ENCODE results near the gene TTYH2.

TTYH2 gene

GRCh38 chr17:74267579-74267978, 54.2 kb downstream of the TTYH2 start:
- Histone ChIP-seq H3K23ac (ENCODE audit: low read depth, low read length, poor library complexity) (no peak overlapping the region), H3K36me3 (replicated peaks in 1 of 2; ENCODE audit: control insufficient read depth in 2 of 2, insufficient read depth in 2 of 2, low read length in 2 of 2) (no peaks in the 10 kb centered on the region), H3K4ac (ENCODE audit: low read length) (no peak overlapping the region), H3K79me1 (ENCODE audit: low read depth, low read length) (no peaks in the 10 kb centered on the region), H3K27ac (replicated peaks; ENCODE audit: low read length) (no peak overlapping the region), H2BK12ac (ENCODE audit: low read length) (no peak overlapping the region), H3K27me3 (ENCODE audit: control insufficient read depth in 3 of 3, insufficient read depth in 3 of 3, low read depth in 1 of 3, low read length in 3 of 3) (no peaks in the 10 kb centered on the region), H3K14ac (ENCODE audit: low read length) (no peak overlapping the region), H2AFZ (ENCODE audit: low read length) (no peak overlapping the region), H3K4me2 (ENCODE audit: insufficient read depth, low read length, poor library complexity, severe bottlenecking) (no peak overlapping the region), H3K9me3 (replicated peaks in 1 of 2; ENCODE audit: control insufficient read depth in 2 of 2, insufficient read depth in 1 of 2, low read depth in 1 of 2, low read length in 2 of 2) (no peaks in the 10 kb centered on the region), H4K8ac (ENCODE audit: low read depth, low read length) (no peak overlapping the region), H3K4me3 (ENCODE audit: low read length in 2 of 2) (no peak overlapping the region), H2BK5ac (ENCODE audit: low read length) (no peak overlapping the region), H3K18ac (ENCODE audit: low read length) (no peak overlapping the region), H2BK120ac (ENCODE audit: low read depth, low read length) (no peak overlapping the region), H4K91ac (ENCODE audit: low read depth, low read length, poor library complexity) (no peak overlapping the region), H2AK5ac (ENCODE audit: low read depth, low read length) (no peak overlapping the region), H3K4me1 (ENCODE audit: control insufficient read depth in 2 of 2, insufficient read depth in 1 of 2, low read depth in 1 of 2, low read length in 2 of 2) (peaks cover 18 to 22% of the 10 kb centered on the region in 2 donors), H2BK15ac (ENCODE audit: low read length) (no peak overlapping the region), H3K9ac (ENCODE audit: low read depth, low read length, poor library complexity) (no peak overlapping the region)
- no peak for DNase-seq (ENCODE audit: low spot score)
- no CpG with 5 or more reads among the region's 7 CpGs for WGBS, 2 donors (ENCODE audit: extremely low coverage in 2 of 2, insufficient read length in 2 of 2, insufficient replicate concordance in 1 of 2)

- no peak for DNase-seq (ENCODE audit: low spot score)
- Histone ChIP-seq H3K27ac (replicated peaks; ENCODE audit: low read length) (no peak overlapping the region), H3K4me3 (ENCODE audit: low read length in 2 of 2) (no peak overlapping the region), H3K79me1 (ENCODE audit: low read depth, low read length) (no peaks in the 10 kb centered on the region), H3K18ac (ENCODE audit: low read length) (no peak overlapping the region), H2BK12ac (ENCODE audit: low read length) (no peak overlapping the region), H3K4ac (ENCODE audit: low read length) (no peak overlapping the region), H2AFZ (ENCODE audit: low read length) (no peak overlapping the region), H3K14ac (ENCODE audit: low read length) (no peak overlapping the region), H4K91ac (ENCODE audit: low read depth, low read length, poor library complexity) (no peak overlapping the region), H3K9me3 (replicated peaks in 1 of 2; ENCODE audit: control insufficient read depth in 2 of 2, insufficient read depth in 1 of 2, low read depth in 1 of 2, low read length in 2 of 2) (no peaks in the 10 kb centered on the region), H3K4me1 (ENCODE audit: control insufficient read depth in 2 of 2, insufficient read depth in 1 of 2, low read depth in 1 of 2, low read length in 2 of 2) (peaks cover 21 to 27% of the 10 kb centered on the region in 2 donors), H3K9ac (ENCODE audit: low read depth, low read length, poor library complexity) (no peak overlapping the region), H3K36me3 (replicated peaks in 1 of 2; ENCODE audit: control insufficient read depth in 2 of 2, insufficient read depth in 2 of 2, low read length in 2 of 2) (no peaks in the 10 kb centered on the region), H4K8ac (ENCODE audit: low read depth, low read length) (no peak overlapping the region), H2BK5ac (ENCODE audit: low read length) (peak overlapping the region; percentile 4), H3K27me3 (ENCODE audit: control insufficient read depth in 3 of 3, insufficient read depth in 3 of 3, low read depth in 1 of 3, low read length in 3 of 3) (no peaks in the 10 kb centered on the region), H3K4me2 (ENCODE audit: insufficient read depth, low read length, poor library complexity, severe bottlenecking) (no peak overlapping the region), H2BK15ac (ENCODE audit: low read length) (no peak overlapping the region), H2AK5ac (ENCODE audit: low read depth, low read length) (no peak overlapping the region), H2BK120ac (ENCODE audit: low read depth, low read length) (no peak overlapping the region), H3K23ac (ENCODE audit: low read depth, low read length, poor library complexity) (no peak overlapping the region)
- no CpG with 5 or more reads among the region's 17 CpGs for WGBS, 2 donors (ENCODE audit: extremely low coverage in 2 of 2, insufficient read length in 2 of 2, insufficient replicate concordance in 1 of 2)
Observed at GRCh38 chr17:74267987-74268499, 54.7 kb downstream of the TTYH2 start.

GRCh38 chr17:74268558-74268957, 55.2 kb downstream of the TTYH2 start:
- Histone ChIP-seq H2AK5ac (ENCODE audit: low read depth, low read length) (peak overlapping the region; percentile 1), H3K14ac (ENCODE audit: low read length) (no peak overlapping the region), H4K91ac (ENCODE audit: low read depth, low read length, poor library complexity) (no peak overlapping the region), H3K9ac (ENCODE audit: low read depth, low read length, poor library complexity) (no peak overlapping the region), H3K36me3 (replicated peaks in 1 of 2; ENCODE audit: control insufficient read depth in 2 of 2, insufficient read depth in 2 of 2, low read length in 2 of 2) (no peaks in the 10 kb centered on the region), H2BK5ac (ENCODE audit: low read length) (peak overlapping the region; percentile 4), H3K4ac (ENCODE audit: low read length) (no peak overlapping the region), H2BK15ac (ENCODE audit: low read length) (no peak overlapping the region), H2AFZ (ENCODE audit: low read length) (no peak overlapping the region), H3K27me3 (ENCODE audit: control insufficient read depth in 3 of 3, insufficient read depth in 3 of 3, low read depth in 1 of 3, low read length in 3 of 3) (no peaks in the 10 kb centered on the region), H3K79me1 (ENCODE audit: low read depth, low read length) (no peaks in the 10 kb centered on the region), H3K4me3 (ENCODE audit: low read length in 2 of 2) (no peak overlapping the region), H2BK12ac (ENCODE audit: low read length) (no peak overlapping the region), H2BK120ac (ENCODE audit: low read depth, low read length) (no peak overlapping the region), H3K4me2 (ENCODE audit: insufficient read depth, low read length, poor library complexity, severe bottlenecking) (no peak overlapping the region), H3K27ac (replicated peaks; ENCODE audit: low read length) (no peak overlapping the region), H3K18ac (ENCODE audit: low read length) (no peak overlapping the region), H3K4me1 (ENCODE audit: control insufficient read depth in 2 of 2, insufficient read depth in 1 of 2, low read depth in 1 of 2, low read length in 2 of 2) (peaks cover 24 to 29% of the 10 kb centered on the region in 2 donors), H3K9me3 (replicated peaks in 1 of 2; ENCODE audit: control insufficient read depth in 2 of 2, insufficient read depth in 1 of 2, low read depth in 1 of 2, low read length in 2 of 2) (no peaks in the 10 kb centered on the region), H4K8ac (ENCODE audit: low read depth, low read length) (no peak overlapping the region), H3K23ac (ENCODE audit: low read depth, low read length, poor library complexity) (no peak overlapping the region)
- WGBS, 2 donors (ENCODE audit: extremely low coverage in 2 of 2, insufficient read length in 2 of 2, insufficient replicate concordance in 1 of 2) = no CpG with 5 or more reads among the region's 8 CpGs
- DNase-seq (ENCODE audit: low spot score) = no peak

GRCh38 chr17:74270333-74270732, 57.0 kb downstream of the TTYH2 start:
- WGBS, 2 donors (ENCODE audit: extremely low coverage in 2 of 2, insufficient read length in 2 of 2, insufficient replicate concordance in 1 of 2) = no CpG with 5 or more reads among the region's 10 CpGs
- no peak overlapping the region for H3K27ac ChIP-seq (replicated peaks; ENCODE audit: low read length)
- no peaks in the 10 kb centered on the region for H3K9me3 ChIP-seq (replicated peaks in 1 of 2; ENCODE audit: control insufficient read depth in 2 of 2, insufficient read depth in 1 of 2, low read depth in 1 of 2, low read length in 2 of 2)
- H4K91ac ChIP-seq (ENCODE audit: low read depth, low read length, poor library complexity) = no peak overlapping the region
- no peak overlapping the region for H2BK15ac ChIP-seq (ENCODE audit: low read length)
- H3K14ac ChIP-seq (ENCODE audit: low read length) = no peak overlapping the region
- no peak overlapping the region for H3K4me3 ChIP-seq (ENCODE audit: low read length in 2 of 2)
- H4K8ac ChIP-seq (ENCODE audit: low read depth, low read length) = no peak overlapping the region
- DNase-seq (ENCODE audit: low spot score) = no peak
- no peak overlapping the region for H2BK12ac ChIP-seq (ENCODE audit: low read length)
- H3K9ac ChIP-seq (ENCODE audit: low read depth, low read length, poor library complexity) = no peak overlapping the region
- no peak overlapping the region for H3K23ac ChIP-seq (ENCODE audit: low read depth, low read length, poor library complexity)
- H3K27me3 ChIP-seq (ENCODE audit: control insufficient read depth in 3 of 3, insufficient read depth in 3 of 3, low read depth in 1 of 3, low read length in 3 of 3) = peaks cover 0 to 13% (median 0%) of the 10 kb centered on the region in 3 experiments
- no peak overlapping the region for H3K18ac ChIP-seq (ENCODE audit: low read length)
- no peaks in the 10 kb centered on the region for H3K79me1 ChIP-seq (ENCODE audit: low read depth, low read length)
- no peak overlapping the region for H2AFZ ChIP-seq (ENCODE audit: low read length)
- H3K36me3 ChIP-seq (replicated peaks in 1 of 2; ENCODE audit: control insufficient read depth in 2 of 2, insufficient read depth in 2 of 2, low read length in 2 of 2) = no peaks in the 10 kb centered on the region
- H3K4me1 ChIP-seq (ENCODE audit: control insufficient read depth in 2 of 2, insufficient read depth in 1 of 2, low read depth in 1 of 2, low read length in 2 of 2) = peaks cover 24 to 43% of the 10 kb centered on the region in 2 donors
- H2AK5ac ChIP-seq (ENCODE audit: low read depth, low read length) = no peak overlapping the region
- H2BK5ac ChIP-seq (ENCODE audit: low read length) = no peak overlapping the region
- H3K4ac ChIP-seq (ENCODE audit: low read length) = no peak overlapping the region
- H3K4me2 ChIP-seq (ENCODE audit: insufficient read depth, low read length, poor library complexity, severe bottlenecking) = no peak overlapping the region
- H2BK120ac ChIP-seq (ENCODE audit: low read depth, low read length) = no peak overlapping the region

Data from neuronal stem cell (in vitro differentiated cells).